A673 (cell line): ENCODE measurements around the gene SMIM1. TPM values are rescaled to one million over a fixed set of nuclear protein-coding genes. Genes with fewer than 3 reads are reported as not detected.

Source experiments
- BruUV-seq: library from RNA; stranded (reverse); fragments of 400-500 nt; replicated peaks from 2 replicates; lab custom pipeline; 2021; lab: Mats Ljungman, UMichigan
- CTCF ChIA-PET: fragments of 300-600 bp; sonication (Branson Sonifier 250); formaldehyde crosslinking; loops from one replicate; lab custom pipeline; 2022; ENCODE audit warnings: antibody characterized with exemption; lab: Charles Lee
- POLR2A ChIA-PET: fragments of 300-600 bp; sonication (Branson Sonifier 250); formaldehyde crosslinking; loops from one replicate; lab custom pipeline; 2022; ENCODE audit warnings: antibody characterized with exemption; ENCODE audit not compliant: low non-redundant PET; lab: Charles Lee
- DNase-seq: peaks from one replicate; pipeline ENCODE4 v3.0.0-alpha.2; 2015; ENCODE audit warnings: low spot score
- H3K27ac ChIP-seq: fragments of 200-600 bp; sonication (generic); 2 replicates; pipeline ENCODE4 v1.5.1; 2016; ENCODE audit warnings: mixed run types, low read depth, mild to moderate bottlenecking, mixed read lengths, antibody characterized with exemption, low read length; ENCODE audit not compliant: poor library complexity, severe bottlenecking
- H3K27me3 ChIP-seq: fragments of 200-600 bp; sonication (generic); replicated peaks from 2 replicates; pipeline ENCODE4 v1.6.1; 2017; ENCODE audit warnings: mixed run types, low read depth, mild to moderate bottlenecking, mixed read lengths, antibody characterized with exemption, low read length; ENCODE audit not compliant: insufficient read depth, poor library complexity
- H3K36me3 ChIP-seq: fragments of 200-600 bp; sonication (generic); 2 replicates; pipeline ENCODE4 v1.6.1; 2016; ENCODE audit warnings: mixed run types, mild to moderate bottlenecking, mixed read lengths, antibody characterized with exemption, low read length; ENCODE audit not compliant: insufficient read depth, poor library complexity, severe bottlenecking
- H3K4me1 ChIP-seq: fragments of 200-600 bp; sonication (generic); 2 replicates; pipeline ENCODE4 v1.6.1; 2017; ENCODE audit warnings: mixed run types, mild to moderate bottlenecking, mixed read lengths, antibody characterized with exemption, low read length; ENCODE audit not compliant: insufficient read depth, poor library complexity, severe bottlenecking
- H3K4me3 ChIP-seq: fragments of 200-600 bp; sonication (generic); 2 replicates; pipeline ENCODE4 v1.5.1; 2016; ENCODE audit warnings: low read depth, mixed run types, mild to moderate bottlenecking, mixed read lengths, low read length; ENCODE audit not compliant: poor library complexity, severe bottlenecking
- H3K9me3 ChIP-seq: fragments of 200-600 bp; sonication (generic); 2 replicates; pipeline ENCODE4 v1.6.1; 2016; ENCODE audit warnings: mixed run types, low read depth, mild to moderate bottlenecking, mixed read lengths, antibody characterized with exemption, low read length; ENCODE audit not compliant: poor library complexity, severe bottlenecking
- EZH2 ChIP-seq: fragments of 200-600 bp; sonication (generic); IDR thresholded peaks from 2 replicates; pipeline ENCODE4 v1.6.1; 2017; ENCODE audit warnings: borderline replicate concordance, low read depth, mild to moderate bottlenecking, mixed read lengths, antibody characterized with exemption, low read length; ENCODE audit not compliant: poor library complexity, severe bottlenecking
- intact Hi-C: fragments of 100-400 bp; cut with micrococcal nuclease; formaldehyde crosslinking; loops from one replicate; pipeline ENCODE4 v1.10.0; 2022; ENCODE audit not compliant: unreplicated experiment
- total RNA-seq: library from RNA; stranded (reverse); gene quantifications from 2 replicates; pipeline ENCODE4 v1.2.3, GENCODE V29; 2021
- TF ChIP-seq, protein P1 (sequence below): fragments of 300-800, 200-600 bp; sonication (generic); conservative IDR thresholded peaks from 2 replicates; pipeline ENCODE4 v1.5.1; 2017; ENCODE audit warnings: low read depth, mild to moderate bottlenecking, antibody characterized with exemption, low read length, moderate library complexity, mixed read lengths

SMIM1 gene
- total RNA-seq, 1 experiment from 2014 or later, result 1.5 TPM

DNA sequence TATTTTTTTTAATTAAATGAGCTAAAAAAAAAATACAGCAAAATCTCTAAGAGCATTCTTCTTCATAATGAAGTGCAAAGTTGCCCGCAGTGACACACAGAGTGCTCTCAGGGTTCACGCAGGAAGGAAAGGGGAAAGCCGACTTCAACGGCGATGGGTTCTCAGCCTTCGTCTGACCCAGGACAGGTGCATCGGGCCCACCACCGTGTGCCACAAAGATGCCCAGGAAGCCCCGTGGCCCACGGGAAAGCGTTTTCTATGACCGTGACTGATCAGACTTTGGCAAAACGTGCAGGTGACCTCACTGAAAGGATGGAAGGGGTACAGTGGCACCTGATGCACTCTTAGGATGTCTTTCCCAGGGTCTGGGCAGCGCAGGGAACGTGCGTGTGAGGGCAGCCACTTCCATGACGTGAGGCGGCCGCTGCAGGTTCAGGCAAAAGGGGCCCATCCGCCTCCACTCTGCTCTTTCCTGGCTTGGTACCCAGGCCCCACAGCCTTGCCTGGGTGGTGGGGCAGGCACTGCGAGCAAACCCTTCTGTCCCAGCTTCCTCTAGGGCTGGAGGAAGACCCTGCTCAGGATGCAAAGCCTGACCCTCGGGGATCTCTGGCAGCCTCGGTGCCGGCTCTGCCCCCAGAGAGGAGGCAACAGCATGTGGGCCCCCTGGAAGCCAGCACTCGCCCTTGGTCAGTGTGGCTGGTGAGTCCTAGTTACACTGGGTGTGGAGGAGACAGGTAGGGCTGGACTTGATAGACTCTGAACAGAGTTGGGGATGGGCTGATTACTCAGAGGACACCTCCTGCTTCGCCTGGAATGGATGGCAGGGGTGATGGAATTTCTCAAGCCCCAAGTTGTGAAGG, 15.4 kb downstream of the SMIM1 start:
- Histone ChIP-seq H3K27me3 (no peaks in the 10 kb centered on the region), H3K9me3 (no peaks in the 10 kb centered on the region), H3K27ac (no peak overlapping the region), H3K4me1 (no peaks in the 10 kb centered on the region), H3K4me3 (no peak overlapping the region), H3K36me3 (peaks cover 32% of the 10 kb centered on the region)
- ChIA-PET CTCF (interaction anchor here (0.6 kb wide), 1 partner anchor 1496 kb away, joined by 4 read pairs; no protein-coding TSS in a partner anchor), POLR2A (no interaction called here)
- DNase-seq, result no peak
- BruUV-seq, result no TSS peak
- intact Hi-C loops, result no loop called here
- TF ChIP-seq EZH2, result no peak
- TF ChIP-seq, protein P1, sequence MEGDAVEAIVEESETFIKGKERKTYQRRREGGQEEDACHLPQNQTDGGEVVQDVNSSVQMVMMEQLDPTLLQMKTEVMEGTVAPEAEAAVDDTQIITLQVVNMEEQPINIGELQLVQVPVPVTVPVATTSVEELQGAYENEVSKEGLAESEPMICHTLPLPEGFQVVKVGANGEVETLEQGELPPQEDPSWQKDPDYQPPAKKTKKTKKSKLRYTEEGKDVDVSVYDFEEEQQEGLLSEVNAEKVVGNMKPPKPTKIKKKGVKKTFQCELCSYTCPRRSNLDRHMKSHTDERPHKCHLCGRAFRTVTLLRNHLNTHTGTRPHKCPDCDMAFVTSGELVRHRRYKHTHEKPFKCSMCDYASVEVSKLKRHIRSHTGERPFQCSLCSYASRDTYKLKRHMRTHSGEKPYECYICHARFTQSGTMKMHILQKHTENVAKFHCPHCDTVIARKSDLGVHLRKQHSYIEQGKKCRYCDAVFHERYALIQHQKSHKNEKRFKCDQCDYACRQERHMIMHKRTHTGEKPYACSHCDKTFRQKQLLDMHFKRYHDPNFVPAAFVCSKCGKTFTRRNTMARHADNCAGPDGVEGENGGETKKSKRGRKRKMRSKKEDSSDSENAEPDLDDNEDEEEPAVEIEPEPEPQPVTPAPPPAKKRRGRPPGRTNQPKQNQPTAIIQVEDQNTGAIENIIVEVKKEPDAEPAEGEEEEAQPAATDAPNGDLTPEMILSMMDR, result no peak

DNA sequence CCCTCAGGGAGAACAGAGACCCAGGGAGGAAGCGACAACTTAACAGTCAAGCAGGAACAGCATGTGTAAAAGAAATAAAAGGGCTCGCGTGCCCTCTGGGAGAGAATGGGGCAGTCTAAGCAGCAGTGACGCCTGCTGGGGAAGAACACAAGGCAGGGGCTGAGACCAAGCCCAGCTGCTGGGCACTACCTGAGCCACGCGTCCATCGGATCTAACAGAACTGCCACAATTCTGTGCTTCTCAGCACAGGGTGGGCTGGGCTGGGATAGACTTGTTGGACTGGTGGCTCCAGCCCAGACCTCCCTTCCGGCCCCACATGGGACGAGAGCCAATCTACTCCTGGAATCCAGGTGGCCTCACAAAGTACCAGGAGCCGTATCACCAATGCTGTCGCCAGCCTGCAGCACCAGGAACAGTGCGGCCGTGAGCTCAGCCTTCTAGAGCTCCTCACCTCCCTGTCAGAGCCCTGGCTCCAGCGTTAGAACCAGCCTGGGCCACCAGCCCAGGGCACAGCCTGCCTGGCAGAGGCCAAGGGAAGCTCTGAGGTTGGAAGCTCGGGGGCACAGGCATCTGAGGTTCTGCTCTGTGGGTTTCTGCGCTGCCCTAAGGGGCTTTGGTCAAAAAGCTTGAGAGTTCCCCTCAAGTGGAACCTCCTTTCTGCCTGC, 16.3 kb downstream of the SMIM1 start:
- H3K4me1 ChIP-seq, result peaks cover 3% of the 10 kb centered on the region
- TF ChIP-seq EZH2, result no peak
- TF ChIP-seq, protein P1, result no peak
- CTCF ChIA-PET, result interaction anchor here (0.6 kb wide), 1 partner anchor 1496 kb away, joined by 4 read pairs; no protein-coding TSS in a partner anchor
- H3K27ac ChIP-seq, result no peak overlapping the region
- BruUV-seq, result no TSS peak
- H3K27me3 ChIP-seq, result no peaks in the 10 kb centered on the region
- intact Hi-C loops, result no loop called here
- H3K9me3 ChIP-seq, result no peaks in the 10 kb centered on the region
- DNase-seq, result no peak
- no peak overlapping the region for H3K4me3 ChIP-seq
- POLR2A ChIA-PET, result no interaction called here
- peaks cover 25% of the 10 kb centered on the region for H3K36me3 ChIP-seq

DNA sequence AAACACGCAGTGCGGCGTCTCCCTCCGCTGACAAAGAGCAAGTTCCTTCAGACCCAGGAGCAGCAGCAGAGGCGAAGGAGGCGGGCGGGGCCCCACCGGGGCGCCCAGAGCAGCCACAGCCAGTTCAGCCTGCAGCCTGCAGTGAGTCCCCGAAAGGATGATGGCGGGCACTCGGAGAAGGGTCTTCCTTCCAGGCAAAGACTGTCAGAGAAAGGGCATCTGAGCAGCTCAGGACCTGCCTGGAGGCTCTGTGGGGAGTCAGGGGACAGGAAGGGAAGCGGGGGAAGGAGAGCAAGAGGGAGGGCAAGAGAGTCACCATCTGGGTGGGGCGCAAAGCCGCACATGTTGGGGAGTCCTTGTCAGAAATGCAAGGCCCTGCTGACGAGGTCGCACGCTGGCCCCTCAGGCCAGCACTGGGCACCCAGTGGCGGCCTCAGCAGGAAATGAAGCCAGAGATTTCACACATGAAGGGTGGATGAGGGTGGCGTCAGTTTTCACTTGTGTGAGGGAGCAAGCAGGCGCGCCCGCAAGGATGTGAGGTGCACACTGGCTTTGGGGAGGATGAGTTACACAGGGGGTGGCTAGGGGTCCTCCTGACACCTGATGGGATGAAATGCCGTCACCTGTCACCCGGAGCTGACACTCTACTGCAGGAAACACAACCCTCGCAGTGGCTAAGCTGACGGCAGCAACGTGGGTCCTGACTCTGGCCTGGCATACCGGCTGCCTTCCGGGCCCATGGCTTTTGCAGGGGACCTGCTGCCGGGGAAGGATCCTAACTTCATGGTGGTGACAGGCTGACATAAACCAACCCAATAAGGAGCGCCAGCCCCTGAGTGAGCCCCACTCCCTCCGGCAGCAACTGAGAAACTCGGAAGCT, 17.1 kb downstream of the SMIM1 start:
- POLR2A ChIA-PET, result no interaction called here
- no TSS peak for BruUV-seq

More for the DNA sequence above, 17.1 kb downstream of the SMIM1 start:
- Histone ChIP-seq H3K36me3 (peaks cover 17% of the 10 kb centered on the region), H3K4me3 (no peak overlapping the region), H3K9me3 (no peaks in the 10 kb centered on the region), H3K27ac (no peak overlapping the region), H3K27me3 (no peaks in the 10 kb centered on the region), H3K4me1 (peaks cover 10% of the 10 kb centered on the region)
- intact Hi-C loops, result no loop called here
- CTCF ChIA-PET, result no interaction called here
- TF ChIP-seq, protein P1, result no peak
- no peak for TF ChIP-seq EZH2
- no peak for DNase-seq
